DOHH2 (cell line): ENCODE measurements around the gene RBMS3.

Experiments
- H3F3A ChIP-seq: fragments of 200-600 bp; sonication (generic), shearing (Covaris generic); 2 replicates; pipeline ENCODE4 v1.6.0; 2016; ENCODE audit warnings: antibody characterized with exemption, mild to moderate bottlenecking; ENCODE audit not compliant: control insufficient read depth, insufficient read depth
- H3K27ac ChIP-seq: fragments of 200-600 bp; sonication (generic); 2 replicates; pipeline ENCODE4 v1.5.1; 2014; ENCODE audit warnings: low read depth, mild to moderate bottlenecking, low read length, moderate library complexity
- H3K27me3 ChIP-seq: fragments of 200-600 bp; sonication (generic); 2 replicates; pipeline ENCODE4 v1.6.1; 2014; ENCODE audit warnings: mild to moderate bottlenecking, low read length, mixed read lengths; ENCODE audit not compliant: control insufficient read depth
- H3K36me3 ChIP-seq: fragments of 200-600 bp; sonication (generic); 2 replicates; pipeline ENCODE4 v1.6.1; 2014; ENCODE audit warnings: mild to moderate bottlenecking, low read length, moderate library complexity, mixed read lengths; ENCODE audit not compliant: control insufficient read depth
- H3K4me1 ChIP-seq: fragments of 200-600 bp; sonication (generic); 2 replicates; pipeline ENCODE4 v1.6.1; 2014; ENCODE audit warnings: mild to moderate bottlenecking, low read length, mixed read lengths; ENCODE audit not compliant: control insufficient read depth
- H3K4me2 ChIP-seq: fragments of 200-600 bp; sonication (generic); 2 replicates; pipeline ENCODE4 v1.6.0; 2014; ENCODE audit warnings: mild to moderate bottlenecking, low read length, moderate library complexity
- H3K4me3 ChIP-seq: fragments of 200-600 bp; sonication (generic); 2 replicates; pipeline ENCODE4 v1.5.1; 2014; ENCODE audit warnings: mild to moderate bottlenecking, low read length, mixed read lengths
- H3K79me2 ChIP-seq: fragments of 200-600 bp; sonication (generic); 2 replicates; pipeline ENCODE4 v1.6.1; 2014; ENCODE audit warnings: mild to moderate bottlenecking, low read length, mixed read lengths; ENCODE audit not compliant: control insufficient read depth
- H3K9me2 ChIP-seq: fragments of 200-600 bp; sonication (generic); replicated peaks from 2 replicates; pipeline ENCODE4 v1.6.1; 2014; ENCODE audit warnings: mild to moderate bottlenecking, low read length, mixed read lengths; ENCODE audit not compliant: control insufficient read depth
- H3K9me3 ChIP-seq: fragments of 200-600 bp; sonication (generic); 2 replicates; pipeline ENCODE4 v1.6.1; 2014; ENCODE audit warnings: antibody characterized with exemption, low read length, mixed read lengths; ENCODE audit not compliant: control insufficient read depth, insufficient read depth
- H4K20me1 ChIP-seq: fragments of 200-600 bp; sonication (generic); 2 replicates; pipeline ENCODE4 v1.6.0; 2014; ENCODE audit warnings: low read depth, mild to moderate bottlenecking, antibody characterized with exemption, low read length, moderate library complexity; ENCODE audit not compliant: control insufficient read depth, insufficient read depth
- EZH2phosphoT487 ChIP-seq: fragments of 200-600 bp; sonication (generic); IDR thresholded peaks from 2 replicates; pipeline ENCODE4 v1.6.1; 2017; ENCODE audit warnings: borderline replicate concordance, mild to moderate bottlenecking, antibody characterized with exemption, low read length, moderate library complexity, mixed read lengths
- TF ChIP-seq, protein P1 (sequence below): fragments of 200-600 bp; sonication (generic); IDR thresholded peaks from one replicate; pipeline ENCODE4 v1.5.1; 2014; ENCODE audit warnings: antibody characterized with exemption, mild to moderate bottlenecking, low read depth, low read length; ENCODE audit not compliant: poor library complexity, severe bottlenecking

Gene RBMS3

GRCh38 chr3:29557825-29558224 lies 277.0 kb downstream of the RBMS3 start:
- H3K9me2 ChIP-seq: no peaks in the 10 kb centered on the region
- no peak overlapping the region for H3K27ac ChIP-seq
- TF ChIP-seq, protein P1, sequence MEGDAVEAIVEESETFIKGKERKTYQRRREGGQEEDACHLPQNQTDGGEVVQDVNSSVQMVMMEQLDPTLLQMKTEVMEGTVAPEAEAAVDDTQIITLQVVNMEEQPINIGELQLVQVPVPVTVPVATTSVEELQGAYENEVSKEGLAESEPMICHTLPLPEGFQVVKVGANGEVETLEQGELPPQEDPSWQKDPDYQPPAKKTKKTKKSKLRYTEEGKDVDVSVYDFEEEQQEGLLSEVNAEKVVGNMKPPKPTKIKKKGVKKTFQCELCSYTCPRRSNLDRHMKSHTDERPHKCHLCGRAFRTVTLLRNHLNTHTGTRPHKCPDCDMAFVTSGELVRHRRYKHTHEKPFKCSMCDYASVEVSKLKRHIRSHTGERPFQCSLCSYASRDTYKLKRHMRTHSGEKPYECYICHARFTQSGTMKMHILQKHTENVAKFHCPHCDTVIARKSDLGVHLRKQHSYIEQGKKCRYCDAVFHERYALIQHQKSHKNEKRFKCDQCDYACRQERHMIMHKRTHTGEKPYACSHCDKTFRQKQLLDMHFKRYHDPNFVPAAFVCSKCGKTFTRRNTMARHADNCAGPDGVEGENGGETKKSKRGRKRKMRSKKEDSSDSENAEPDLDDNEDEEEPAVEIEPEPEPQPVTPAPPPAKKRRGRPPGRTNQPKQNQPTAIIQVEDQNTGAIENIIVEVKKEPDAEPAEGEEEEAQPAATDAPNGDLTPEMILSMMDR: no peak
- no peak for TF ChIP-seq EZH2phosphoT487
- H3K9me3 ChIP-seq: no peaks in the 10 kb centered on the region
- H4K20me1 ChIP-seq: no peaks in the 10 kb centered on the region
- no peak overlapping the region for H3K4me3 ChIP-seq
- H3K36me3 ChIP-seq: no peaks in the 10 kb centered on the region
- no peaks in the 10 kb centered on the region for H3F3A ChIP-seq
- H3K4me1 ChIP-seq: no peaks in the 10 kb centered on the region
- no peaks in the 10 kb centered on the region for H3K79me2 ChIP-seq
- no peak overlapping the region for H3K4me2 ChIP-seq
- H3K27me3 ChIP-seq: no peaks in the 10 kb centered on the region

- Histone ChIP-seq H3F3A (no peaks in the 10 kb centered on the region), H3K36me3 (no peaks in the 10 kb centered on the region), H3K27ac (no peak overlapping the region), H3K79me2 (no peaks in the 10 kb centered on the region), H3K4me1 (no peaks in the 10 kb centered on the region), H3K9me2 (no peaks in the 10 kb centered on the region), H3K4me3 (no peak overlapping the region), H3K9me3 (no peaks in the 10 kb centered on the region), H3K27me3 (no peaks in the 10 kb centered on the region), H3K4me2 (no peak overlapping the region), H4K20me1 (no peaks in the 10 kb centered on the region)
- TF ChIP-seq, protein P1: no peak
- no peak for TF ChIP-seq EZH2phosphoT487
Observed at GRCh38 chr3:29559741-29560465, 279.0 kb downstream of the RBMS3 start.

- no peaks in the 10 kb centered on the region for H3K4me1 ChIP-seq
- no peaks in the 10 kb centered on the region for H3K9me3 ChIP-seq
- H3K27me3 ChIP-seq: no peaks in the 10 kb centered on the region
- no peaks in the 10 kb centered on the region for H4K20me1 ChIP-seq
- TF ChIP-seq EZH2phosphoT487: no peak
- TF ChIP-seq, protein P1: no peak
- H3K36me3 ChIP-seq: no peaks in the 10 kb centered on the region
- H3K9me2 ChIP-seq: no peaks in the 10 kb centered on the region
- no peak overlapping the region for H3K27ac ChIP-seq
- H3K4me2 ChIP-seq: no peak overlapping the region
- H3K79me2 ChIP-seq: no peaks in the 10 kb centered on the region
- no peak overlapping the region for H3K4me3 ChIP-seq
- no peaks in the 10 kb centered on the region for H3F3A ChIP-seq
Observed at GRCh38 chr3:29561651-29562149, 280.8 kb downstream of the RBMS3 start.
